T-helper 17 cell (primary cell): ENCODE data around the gene TIMM23. TPM values are rescaled to one million over a fixed set of nuclear protein-coding genes. Genes with fewer than 3 reads are reported as not detected.
"Not testable (repeated sequence)": the region's sequence is repeated elsewhere in the genome, so short reads cannot be mapped to it uniquely, and the experiment has no call there.

ENCODE experiments used
- ATAC-seq: fragments of 150-1000 bp; cut with Tn5 transposase; 2 replicates; pipeline ENCODE4 v1.10.0; 2021; ENCODE audit warnings: mild to moderate bottlenecking, moderate library complexity
- DNase-seq, 3 donors: peaks; one replicate each; pipeline versions ENCODE4 v3.0.0 to v3.0.0-alpha.2; 2020 to 2021
- H3K9me3 ChIP-seq: one replicate; pipeline ENCODE4 v1.7.0; 2013; ENCODE audit warnings: low read length, mild to moderate bottlenecking; ENCODE audit not compliant: control insufficient read depth, poor library complexity, severe bottlenecking
- H3K27ac Mint-ChIP-seq: one replicate; pipeline ENCODE4 v1.8.0; 2022; ENCODE audit warnings: mild to moderate bottlenecking, moderate library complexity, mixed read lengths
- H3K27me3 Mint-ChIP-seq: one replicate; pipeline ENCODE4 v1.8.0; 2022; ENCODE audit warnings: mixed read lengths
- H3K36me3 Mint-ChIP-seq: one replicate; pipeline ENCODE4 v1.8.0; 2022; ENCODE audit warnings: low read depth, mixed read lengths
- H3K4me1 Mint-ChIP-seq: one replicate; pipeline ENCODE4 v1.8.0; 2022; ENCODE audit warnings: mild to moderate bottlenecking, mixed read lengths
- H3K4me3 Mint-ChIP-seq: one replicate; pipeline ENCODE4 v1.8.0; 2022; ENCODE audit warnings: mild to moderate bottlenecking, moderate library complexity, mixed read lengths
- total RNA-seq, 4 donors: library from RNA in 2 of 4; stranded (reverse) in 2 of 4; gene quantifications; one replicate each; pipeline ENCODE4 v1.2.3 and lab custom pipeline; 2022 to 2026

TIMM23 gene
- total RNA-seq, 2 donors from 2014 or later = 23.8 to 33.0 TPM

- not testable (repeated sequence) for H3K4me3 Mint-ChIP-seq, DNase-seq, H3K4me1 Mint-ChIP-seq, H3K27me3 Mint-ChIP-seq, ATAC-seq, H3K9me3 ChIP-seq, H3K36me3 Mint-ChIP-seq
- peak overlapping the region; percentile 49 for H3K27ac Mint-ChIP-seq
These were observed 29.9 kb downstream of the TIMM23 start for GRCh38 chr10:46002189-46002687.

GRCh38 chr10:46002916-46003693 is 30.8 kb downstream of the TIMM23 start:
- H3K27ac Mint-ChIP-seq = peak overlapping the region; percentile 49
- H3K9me3 ChIP-seq = no peaks in the 10 kb centered on the region
- no peak for ATAC-seq
- H3K4me3 Mint-ChIP-seq = no peak overlapping the region
- no peak for DNase-seq
- peaks cover 2% of the 10 kb centered on the region for H3K4me1 Mint-ChIP-seq
- no peaks in the 10 kb centered on the region for H3K27me3 Mint-ChIP-seq
- H3K36me3 Mint-ChIP-seq = peaks cover 3% of the 10 kb centered on the region

- no peak for DNase-seq
- no peak overlapping the region for H3K4me3 Mint-ChIP-seq
- H3K36me3 Mint-ChIP-seq = peaks cover 3% of the 10 kb centered on the region
- no peaks in the 10 kb centered on the region for H3K27me3 Mint-ChIP-seq
- peaks cover 2% of the 10 kb centered on the region for H3K4me1 Mint-ChIP-seq
- no peak overlapping the region for H3K27ac Mint-ChIP-seq
- ATAC-seq = no peak
- H3K9me3 ChIP-seq = no peaks in the 10 kb centered on the region
These were observed 32.7 kb downstream of the TIMM23 start for GRCh38 chr10:46004963-46005362.

GRCh38 chr10:46005383-46005782 is 33.1 kb downstream of the TIMM23 start:
- no peaks in the 10 kb centered on the region for H3K9me3 ChIP-seq
- Mint-ChIP-seq H3K4me3 (no peak overlapping the region), H3K27me3 (no peaks in the 10 kb centered on the region), H3K36me3 (peaks cover 3% of the 10 kb centered on the region), H3K27ac (peak overlapping the region; percentile 14), H3K4me1 (peaks cover 2% of the 10 kb centered on the region)
- DNase-seq (no peak), ATAC-seq (no peak)

GRCh38 chr10:46006219-46006618 is 33.9 kb downstream of the TIMM23 start:
- DNase-seq = no peak
- Mint-ChIP-seq H3K27ac (peak overlapping the region; percentile 77), H3K4me1 (peaks cover 4% of the 10 kb centered on the region), H3K36me3 (peaks cover 3% of the 10 kb centered on the region), H3K27me3 (no peaks in the 10 kb centered on the region), H3K4me3 (no peak overlapping the region)
- H3K9me3 ChIP-seq = no peaks in the 10 kb centered on the region
- ATAC-seq = no peak

- no peak for ATAC-seq
- H3K27ac Mint-ChIP-seq = no peak overlapping the region
- H3K4me1 Mint-ChIP-seq = peaks cover 10% of the 10 kb centered on the region
- H3K4me3 Mint-ChIP-seq = no peak overlapping the region
- H3K27me3 Mint-ChIP-seq = no peaks in the 10 kb centered on the region
- H3K9me3 ChIP-seq = no peaks in the 10 kb centered on the region
- DNase-seq = no peak
- peaks cover 3% of the 10 kb centered on the region for H3K36me3 Mint-ChIP-seq
These were observed 40.5 kb downstream of the TIMM23 start for GRCh38 chr10:46012746-46013145.

GRCh38 chr10:46014206-46014605 is 41.9 kb downstream of the TIMM23 start:
- Mint-ChIP-seq H3K4me1 (peaks cover 16% of the 10 kb centered on the region), H3K27ac (no peak overlapping the region), H3K36me3 (no peaks in the 10 kb centered on the region), H3K4me3 (no peak overlapping the region), H3K27me3 (no peaks in the 10 kb centered on the region)
- H3K9me3 ChIP-seq = no peaks in the 10 kb centered on the region
- no peak for DNase-seq
- ATAC-seq = no peak

- Mint-ChIP-seq H3K27ac (no peak overlapping the region), H3K27me3 (no peaks in the 10 kb centered on the region), H3K4me3 (no peak overlapping the region), H3K36me3 (no peaks in the 10 kb centered on the region), H3K4me1 (peaks cover 19% of the 10 kb centered on the region)
- ATAC-seq (no peak), DNase-seq (no peak)
- H3K9me3 ChIP-seq = no peaks in the 10 kb centered on the region
These were observed 42.6 kb downstream of the TIMM23 start for GRCh38 chr10:46014683-46015405.

GRCh38 chr10:46016190-46016589 is 43.9 kb downstream of the TIMM23 start:
- no peak overlapping the region for H3K4me3 Mint-ChIP-seq
- H3K27ac Mint-ChIP-seq = no peak overlapping the region
- ATAC-seq (no peak), DNase-seq (no peak)
- no peaks in the 10 kb centered on the region for H3K27me3 Mint-ChIP-seq
- H3K4me1 Mint-ChIP-seq = peaks cover 20% of the 10 kb centered on the region
- H3K9me3 ChIP-seq = no peaks in the 10 kb centered on the region
- H3K36me3 Mint-ChIP-seq = no peaks in the 10 kb centered on the region

GRCh38 chr10:46016811-46017210 is 44.5 kb downstream of the TIMM23 start:
- H3K4me1 Mint-ChIP-seq = peaks cover 20% of the 10 kb centered on the region
- peak overlapping the region; percentile 67 for H3K27ac Mint-ChIP-seq

GRCh38 chr10:46017733-46018132 is 45.4 kb downstream of the TIMM23 start:
- Mint-ChIP-seq H3K36me3 (no peaks in the 10 kb centered on the region), H3K4me1 (peaks cover 24% of the 10 kb centered on the region), H3K27me3 (no peaks in the 10 kb centered on the region), H3K4me3 (no peak overlapping the region), H3K27ac (peak overlapping the region; percentile 37)
- DNase-seq (no peak), ATAC-seq (no peak)
- no peaks in the 10 kb centered on the region for H3K9me3 ChIP-seq

More at GRCh38 chr10:46016811-46017210, 44.5 kb downstream of the TIMM23 start:
- no peaks in the 10 kb centered on the region for H3K27me3 Mint-ChIP-seq
- no peaks in the 10 kb centered on the region for H3K9me3 ChIP-seq
- ATAC-seq = no peak
- H3K4me3 Mint-ChIP-seq = no peak overlapping the region
- H3K36me3 Mint-ChIP-seq = no peaks in the 10 kb centered on the region
- no peak for DNase-seq

GRCh38 chr10:46018453-46019176 is 46.3 kb downstream of the TIMM23 start:
- ATAC-seq (no peak), DNase-seq (no peak)
- Mint-ChIP-seq H3K27me3 (no peaks in the 10 kb centered on the region), H3K36me3 (no peaks in the 10 kb centered on the region), H3K27ac (peak overlapping the region; percentile 78), H3K4me3 (no peak overlapping the region), H3K4me1 (peaks cover 26% of the 10 kb centered on the region)
- H3K9me3 ChIP-seq = no peaks in the 10 kb centered on the region

GRCh38 chr10:46019177-46019528 is 46.9 kb downstream of the TIMM23 start:
- ATAC-seq (no peak), DNase-seq (no peak)
- H3K9me3 ChIP-seq = no peaks in the 10 kb centered on the region
- H3K27me3 Mint-ChIP-seq = no peaks in the 10 kb centered on the region
- H3K36me3 Mint-ChIP-seq = no peaks in the 10 kb centered on the region
- no peak overlapping the region for H3K4me3 Mint-ChIP-seq
- H3K27ac Mint-ChIP-seq = peak overlapping the region; percentile 78
- H3K4me1 Mint-ChIP-seq = peaks cover 30% of the 10 kb centered on the region
